Measurements from ENCODE around the gene ONECUT2. TPM values are rescaled to one million over a fixed set of nuclear protein-coding genes. Genes with fewer than 3 reads are reported as not detected.

The ONECUT2 gene
- total and polyA plus RNA-seq, 4 donors: 1.8 to 5.7 (median 4.6) TPM

DNA sequence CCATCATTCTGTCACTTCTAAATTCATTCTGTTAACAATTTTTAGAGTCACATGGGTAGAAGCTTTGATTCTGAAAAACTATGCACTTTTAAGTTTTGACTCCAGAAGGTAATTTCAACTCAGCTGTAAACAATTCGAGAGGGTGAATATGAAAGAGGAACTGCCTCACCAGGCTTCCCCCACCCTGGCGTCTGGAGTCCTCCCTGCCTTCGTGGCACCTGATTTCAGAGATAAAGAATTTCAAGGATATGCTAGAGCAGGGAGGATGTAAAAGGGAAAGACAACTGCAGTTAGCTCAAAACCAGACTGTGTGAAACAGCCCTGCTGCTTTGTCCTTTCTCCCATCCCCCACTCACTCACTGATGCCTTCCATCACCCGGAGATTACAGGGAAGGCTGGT lies 40.7 kb downstream of the ONECUT2 start:
- H3K9ac ChIP-seq (ENCODE audit: low read depth in 1 of 2, low read length in 2 of 2): no peak overlapping the region
- no peak overlapping the region for H3K4me3 ChIP-seq (ENCODE audit: low read depth in 1 of 3, low read length in 3 of 3)
- DNase-seq (ENCODE audit: low spot score): no peak
- TF ChIP-seq NR2F2 (IDR thresholded peaks at IDR 0.05): no peak
- TF ChIP-seq RAD21 (IDR thresholded peaks at IDR 0.05): no peak
- TF ChIP-seq, protein P1, sequence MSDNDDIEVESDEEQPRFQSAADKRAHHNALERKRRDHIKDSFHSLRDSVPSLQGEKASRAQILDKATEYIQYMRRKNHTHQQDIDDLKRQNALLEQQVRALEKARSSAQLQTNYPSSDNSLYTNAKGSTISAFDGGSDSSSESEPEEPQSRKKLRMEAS (IDR thresholded peaks at IDR 0.05): no peak
- no peak for TF ChIP-seq EGR1 (IDR thresholded peaks at IDR 0.05; ENCODE audit: low read depth in 2 of 2)
- no peak for TF ChIP-seq GABPA (IDR thresholded peaks at IDR 0.05 in 1 of 2, conservative IDR thresholded peaks at IDR 0.05 in 1 of 2)
- no peak for TF ChIP-seq HNF4G (IDR thresholded peaks at IDR 0.05)
- TF ChIP-seq, protein P2, sequence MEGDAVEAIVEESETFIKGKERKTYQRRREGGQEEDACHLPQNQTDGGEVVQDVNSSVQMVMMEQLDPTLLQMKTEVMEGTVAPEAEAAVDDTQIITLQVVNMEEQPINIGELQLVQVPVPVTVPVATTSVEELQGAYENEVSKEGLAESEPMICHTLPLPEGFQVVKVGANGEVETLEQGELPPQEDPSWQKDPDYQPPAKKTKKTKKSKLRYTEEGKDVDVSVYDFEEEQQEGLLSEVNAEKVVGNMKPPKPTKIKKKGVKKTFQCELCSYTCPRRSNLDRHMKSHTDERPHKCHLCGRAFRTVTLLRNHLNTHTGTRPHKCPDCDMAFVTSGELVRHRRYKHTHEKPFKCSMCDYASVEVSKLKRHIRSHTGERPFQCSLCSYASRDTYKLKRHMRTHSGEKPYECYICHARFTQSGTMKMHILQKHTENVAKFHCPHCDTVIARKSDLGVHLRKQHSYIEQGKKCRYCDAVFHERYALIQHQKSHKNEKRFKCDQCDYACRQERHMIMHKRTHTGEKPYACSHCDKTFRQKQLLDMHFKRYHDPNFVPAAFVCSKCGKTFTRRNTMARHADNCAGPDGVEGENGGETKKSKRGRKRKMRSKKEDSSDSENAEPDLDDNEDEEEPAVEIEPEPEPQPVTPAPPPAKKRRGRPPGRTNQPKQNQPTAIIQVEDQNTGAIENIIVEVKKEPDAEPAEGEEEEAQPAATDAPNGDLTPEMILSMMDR (IDR thresholded peaks at IDR 0.05; ENCODE audit: low read depth, low read length, missing input control): no peak
- TF ChIP-seq, protein P3, sequence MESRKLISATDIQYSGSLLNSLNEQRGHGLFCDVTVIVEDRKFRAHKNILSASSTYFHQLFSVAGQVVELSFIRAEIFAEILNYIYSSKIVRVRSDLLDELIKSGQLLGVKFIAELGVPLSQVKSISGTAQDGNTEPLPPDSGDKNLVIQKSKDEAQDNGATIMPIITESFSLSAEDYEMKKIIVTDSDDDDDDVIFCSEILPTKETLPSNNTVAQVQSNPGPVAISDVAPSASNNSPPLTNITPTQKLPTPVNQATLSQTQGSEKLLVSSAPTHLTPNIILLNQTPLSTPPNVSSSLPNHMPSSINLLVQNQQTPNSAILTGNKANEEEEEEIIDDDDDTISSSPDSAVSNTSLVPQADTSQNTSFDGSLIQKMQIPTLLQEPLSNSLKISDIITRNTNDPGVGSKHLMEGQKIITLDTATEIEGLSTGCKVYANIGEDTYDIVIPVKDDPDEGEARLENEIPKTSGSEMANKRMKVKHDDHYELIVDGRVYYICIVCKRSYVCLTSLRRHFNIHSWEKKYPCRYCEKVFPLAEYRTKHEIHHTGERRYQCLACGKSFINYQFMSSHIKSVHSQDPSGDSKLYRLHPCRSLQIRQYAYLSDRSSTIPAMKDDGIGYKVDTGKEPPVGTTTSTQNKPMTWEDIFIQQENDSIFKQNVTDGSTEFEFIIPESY (IDR thresholded peaks at IDR 0.05): no peak
- TF ChIP-seq JUND (IDR thresholded peaks at IDR 0.05): no peak
- no peak for TF ChIP-seq HNF4A (conservative IDR thresholded peaks at IDR 0.05)
- TF ChIP-seq, protein P4, sequence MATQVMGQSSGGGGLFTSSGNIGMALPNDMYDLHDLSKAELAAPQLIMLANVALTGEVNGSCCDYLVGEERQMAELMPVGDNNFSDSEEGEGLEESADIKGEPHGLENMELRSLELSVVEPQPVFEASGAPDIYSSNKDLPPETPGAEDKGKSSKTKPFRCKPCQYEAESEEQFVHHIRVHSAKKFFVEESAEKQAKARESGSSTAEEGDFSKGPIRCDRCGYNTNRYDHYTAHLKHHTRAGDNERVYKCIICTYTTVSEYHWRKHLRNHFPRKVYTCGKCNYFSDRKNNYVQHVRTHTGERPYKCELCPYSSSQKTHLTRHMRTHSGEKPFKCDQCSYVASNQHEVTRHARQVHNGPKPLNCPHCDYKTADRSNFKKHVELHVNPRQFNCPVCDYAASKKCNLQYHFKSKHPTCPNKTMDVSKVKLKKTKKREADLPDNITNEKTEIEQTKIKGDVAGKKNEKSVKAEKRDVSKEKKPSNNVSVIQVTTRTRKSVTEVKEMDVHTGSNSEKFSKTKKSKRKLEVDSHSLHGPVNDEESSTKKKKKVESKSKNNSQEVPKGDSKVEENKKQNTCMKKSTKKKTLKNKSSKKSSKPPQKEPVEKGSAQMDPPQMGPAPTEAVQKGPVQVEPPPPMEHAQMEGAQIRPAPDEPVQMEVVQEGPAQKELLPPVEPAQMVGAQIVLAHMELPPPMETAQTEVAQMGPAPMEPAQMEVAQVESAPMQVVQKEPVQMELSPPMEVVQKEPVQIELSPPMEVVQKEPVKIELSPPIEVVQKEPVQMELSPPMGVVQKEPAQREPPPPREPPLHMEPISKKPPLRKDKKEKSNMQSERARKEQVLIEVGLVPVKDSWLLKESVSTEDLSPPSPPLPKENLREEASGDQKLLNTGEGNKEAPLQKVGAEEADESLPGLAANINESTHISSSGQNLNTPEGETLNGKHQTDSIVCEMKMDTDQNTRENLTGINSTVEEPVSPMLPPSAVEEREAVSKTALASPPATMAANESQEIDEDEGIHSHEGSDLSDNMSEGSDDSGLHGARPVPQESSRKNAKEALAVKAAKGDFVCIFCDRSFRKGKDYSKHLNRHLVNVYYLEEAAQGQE (IDR thresholded peaks at IDR 0.05): no peak
- no peak for TF ChIP-seq TAF1 (conservative IDR thresholded peaks at IDR 0.05)
- TF ChIP-seq RXRA (IDR thresholded peaks at IDR 0.05): no peak
- TF ChIP-seq, protein P5, sequence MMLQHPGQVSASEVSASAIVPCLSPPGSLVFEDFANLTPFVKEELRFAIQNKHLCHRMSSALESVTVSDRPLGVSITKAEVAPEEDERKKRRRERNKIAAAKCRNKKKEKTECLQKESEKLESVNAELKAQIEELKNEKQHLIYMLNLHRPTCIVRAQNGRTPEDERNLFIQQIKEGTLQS (IDR thresholded peaks at IDR 0.05): no peak
- TF ChIP-seq YY1 (IDR thresholded peaks at IDR 0.05): no peak
- TF ChIP-seq SP1 (IDR thresholded peaks at IDR 0.05): no peak
- WGBS: 63% methylated on average over 4 of the region's 4 CpGs
- peaks cover 2 to 7% (median 7%) of the 10 kb centered on the region in 4 donors for H3K36me3 ChIP-seq (ENCODE audit: control insufficient read depth in 4 of 4, insufficient read depth in 3 of 4, low read depth in 1 of 4, low read length in 3 of 4)
- no peaks in the 10 kb centered on the region for H3K9me3 ChIP-seq (ENCODE audit: control insufficient read depth in 4 of 4, low read length in 3 of 4)
- no peaks in the 10 kb centered on the region for H3K4me1 ChIP-seq (ENCODE audit: control insufficient read depth in 4 of 4, insufficient read depth in 4 of 4, low read length in 3 of 4)
- H3K27ac ChIP-seq (ENCODE audit: low read depth in 1 of 2, low read length in 2 of 2): no peak overlapping the region
- H3K27me3 ChIP-seq (ENCODE audit: control insufficient read depth in 4 of 4, insufficient read depth in 4 of 4, low read length in 3 of 4): no peaks in the 10 kb centered on the region

DNA sequence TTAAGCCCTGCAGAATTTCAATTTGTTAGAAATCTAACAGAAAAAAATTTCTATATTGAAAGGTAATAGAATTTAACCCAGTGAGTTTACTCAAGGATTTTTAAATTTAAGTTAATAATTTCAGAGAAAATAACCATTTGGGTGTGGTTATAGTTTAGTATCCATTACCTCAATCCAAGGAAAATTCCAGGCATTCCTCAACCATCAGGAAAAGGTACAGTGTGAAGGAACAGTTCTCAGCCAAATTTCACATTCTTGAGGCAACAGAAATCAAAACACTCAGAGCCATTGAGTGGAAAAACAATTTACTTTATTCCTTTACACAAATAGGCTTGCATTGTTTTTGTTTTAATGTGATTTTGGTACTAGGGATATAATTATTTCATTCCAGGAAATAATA lies 45.6 kb downstream of the ONECUT2 start:
- H3K9ac ChIP-seq (ENCODE audit: low read depth in 1 of 2, low read length in 2 of 2): no peak overlapping the region
- peaks cover 2 to 10% (median 7%) of the 10 kb centered on the region in 4 donors for H3K36me3 ChIP-seq (ENCODE audit: control insufficient read depth in 4 of 4, insufficient read depth in 3 of 4, low read depth in 1 of 4, low read length in 3 of 4)
- DNase-seq (ENCODE audit: low spot score): no peak
- no peaks in the 10 kb centered on the region for H3K9me3 ChIP-seq (ENCODE audit: control insufficient read depth in 4 of 4, low read length in 3 of 4)
- no peaks in the 10 kb centered on the region for H3K27me3 ChIP-seq (ENCODE audit: control insufficient read depth in 4 of 4, insufficient read depth in 4 of 4, low read length in 3 of 4)
- H3K27ac ChIP-seq (ENCODE audit: low read depth in 1 of 2, low read length in 2 of 2): no peak overlapping the region
- no peaks in the 10 kb centered on the region for H3K4me1 ChIP-seq (ENCODE audit: control insufficient read depth in 4 of 4, insufficient read depth in 4 of 4, low read length in 3 of 4)
- no peak for TF ChIP-seq JUND (IDR thresholded peaks at IDR 0.05)
- TF ChIP-seq, protein P5 (IDR thresholded peaks at IDR 0.05): no peak
- no peak for TF ChIP-seq SP1 (IDR thresholded peaks at IDR 0.05)
- TF ChIP-seq, protein P2 (IDR thresholded peaks at IDR 0.05; ENCODE audit: low read depth, low read length, missing input control): no peak
- TF ChIP-seq FOXA1 (IDR thresholded peaks at IDR 0.05): no peak
- no peak for TF ChIP-seq TAF1 (conservative IDR thresholded peaks at IDR 0.05)
- no peak for TF ChIP-seq FOXA2 (IDR thresholded peaks at IDR 0.05)
- no peak for TF ChIP-seq EGR1 (IDR thresholded peaks at IDR 0.05; ENCODE audit: low read depth in 2 of 2)
- TF ChIP-seq RXRA (IDR thresholded peaks at IDR 0.05): no peak
- TF ChIP-seq YY1 (IDR thresholded peaks at IDR 0.05): no peak
- no peak overlapping the region for H3K4me3 ChIP-seq (ENCODE audit: low read depth in 1 of 3, low read length in 3 of 3)
